ENCODE data around the gene RABAC1.

GRCh38 chr19:41939861-41940730 lies 19.0 kb downstream of the RABAC1 start:
- TF ChIP-seq, protein P1, sequence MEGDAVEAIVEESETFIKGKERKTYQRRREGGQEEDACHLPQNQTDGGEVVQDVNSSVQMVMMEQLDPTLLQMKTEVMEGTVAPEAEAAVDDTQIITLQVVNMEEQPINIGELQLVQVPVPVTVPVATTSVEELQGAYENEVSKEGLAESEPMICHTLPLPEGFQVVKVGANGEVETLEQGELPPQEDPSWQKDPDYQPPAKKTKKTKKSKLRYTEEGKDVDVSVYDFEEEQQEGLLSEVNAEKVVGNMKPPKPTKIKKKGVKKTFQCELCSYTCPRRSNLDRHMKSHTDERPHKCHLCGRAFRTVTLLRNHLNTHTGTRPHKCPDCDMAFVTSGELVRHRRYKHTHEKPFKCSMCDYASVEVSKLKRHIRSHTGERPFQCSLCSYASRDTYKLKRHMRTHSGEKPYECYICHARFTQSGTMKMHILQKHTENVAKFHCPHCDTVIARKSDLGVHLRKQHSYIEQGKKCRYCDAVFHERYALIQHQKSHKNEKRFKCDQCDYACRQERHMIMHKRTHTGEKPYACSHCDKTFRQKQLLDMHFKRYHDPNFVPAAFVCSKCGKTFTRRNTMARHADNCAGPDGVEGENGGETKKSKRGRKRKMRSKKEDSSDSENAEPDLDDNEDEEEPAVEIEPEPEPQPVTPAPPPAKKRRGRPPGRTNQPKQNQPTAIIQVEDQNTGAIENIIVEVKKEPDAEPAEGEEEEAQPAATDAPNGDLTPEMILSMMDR (IDR thresholded peaks at IDR 0.05): no peak
- no peak for TF ChIP-seq EP300 (IDR thresholded peaks at IDR 0.05)
- TF ChIP-seq POLR2A (IDR thresholded peaks at IDR 0.05): no peak
- TF ChIP-seq POLR2AphosphoS5 (IDR thresholded peaks at IDR 0.05): no peak
